Adrenal gland (tissue), 5 donors: ENCODE measurements around the gene CDH7.

ENCODE experiments used
- POLR2A ChIP-seq, 2 donors: fragments of 450-650 bp; IDR thresholded peaks; one replicate each; pipeline ENCODE4 v1.6.1; 2017; ENCODE audit warnings: antibody characterized with exemption in 2 of 2, mild to moderate bottlenecking in 2 of 2, moderate library complexity in 1 of 2
- TF ChIP-seq, protein P1 (sequence below), 6 experiments: fragments of 450-650 bp in 4 of 6; fragments of 200-600 bp in 2 of 6; sonication (generic) in 1 of 6; IDR thresholded peaks; 1 replicate in 5 of 6; 2 replicates in 1 of 6; pipeline versions ENCODE4 v1.5.1 to v1.8.0; 2016 to 2021; ENCODE audit warnings: antibody characterized with exemption in 6 of 6, mild to moderate bottlenecking in 2 of 6, moderate library complexity in 1 of 6
- donor health status: DM: no; HTN: no; CAD: no.

DNA sequence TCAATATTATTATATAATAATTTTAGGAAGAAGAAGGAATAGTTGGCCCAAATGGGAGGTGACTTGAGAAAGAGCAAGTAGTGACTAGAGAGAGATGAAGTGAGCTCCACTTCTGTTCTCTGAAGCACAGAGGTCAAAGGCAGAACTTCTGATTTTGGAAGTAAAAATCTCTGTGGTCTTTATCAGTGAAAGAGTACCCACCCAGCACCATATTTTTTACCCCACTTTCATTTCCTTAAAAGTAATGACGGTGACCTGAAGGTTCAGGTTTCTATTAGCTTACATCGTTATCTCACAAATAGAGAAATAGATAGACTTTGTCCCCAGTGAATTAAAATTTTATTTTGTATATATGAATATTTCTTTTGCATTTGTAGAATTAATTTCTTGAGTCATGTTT lies 95.3 kb downstream of the CDH7 start:
- TF ChIP-seq, protein P1, sequence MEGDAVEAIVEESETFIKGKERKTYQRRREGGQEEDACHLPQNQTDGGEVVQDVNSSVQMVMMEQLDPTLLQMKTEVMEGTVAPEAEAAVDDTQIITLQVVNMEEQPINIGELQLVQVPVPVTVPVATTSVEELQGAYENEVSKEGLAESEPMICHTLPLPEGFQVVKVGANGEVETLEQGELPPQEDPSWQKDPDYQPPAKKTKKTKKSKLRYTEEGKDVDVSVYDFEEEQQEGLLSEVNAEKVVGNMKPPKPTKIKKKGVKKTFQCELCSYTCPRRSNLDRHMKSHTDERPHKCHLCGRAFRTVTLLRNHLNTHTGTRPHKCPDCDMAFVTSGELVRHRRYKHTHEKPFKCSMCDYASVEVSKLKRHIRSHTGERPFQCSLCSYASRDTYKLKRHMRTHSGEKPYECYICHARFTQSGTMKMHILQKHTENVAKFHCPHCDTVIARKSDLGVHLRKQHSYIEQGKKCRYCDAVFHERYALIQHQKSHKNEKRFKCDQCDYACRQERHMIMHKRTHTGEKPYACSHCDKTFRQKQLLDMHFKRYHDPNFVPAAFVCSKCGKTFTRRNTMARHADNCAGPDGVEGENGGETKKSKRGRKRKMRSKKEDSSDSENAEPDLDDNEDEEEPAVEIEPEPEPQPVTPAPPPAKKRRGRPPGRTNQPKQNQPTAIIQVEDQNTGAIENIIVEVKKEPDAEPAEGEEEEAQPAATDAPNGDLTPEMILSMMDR (IDR thresholded peaks at IDR 0.05), result no peak
- no peak for TF ChIP-seq POLR2A (IDR thresholded peaks at IDR 0.05)
